Sigmoid colon (tissue), 7 donors: ENCODE data around the gene WRAP73. TPM values are rescaled to one million over a fixed set of nuclear protein-coding genes. Genes with fewer than 3 reads are reported as not detected.

Experiments used
- DNase-seq: peaks from one replicate; pipeline ENCODE4 v3.0.0-alpha.2; 2019
- H3K27ac ChIP-seq, 4 donors: fragments of 200-600 bp; sonication (generic); one replicate each; pipeline ENCODE4 v1.5.1; 2016 to 2019; ENCODE audit warnings: mild to moderate bottlenecking in 1 of 4
- H3K27me3 ChIP-seq, 3 donors: fragments of 200-600 bp; sonication (generic); one replicate each; pipeline ENCODE4 v1.5.1; 2019; ENCODE audit warnings: mild to moderate bottlenecking in 1 of 3
- H3K36me3 ChIP-seq, 4 donors: fragments of 200-600 bp; sonication (generic); one replicate each; pipeline ENCODE4 v1.5.1; 2016 to 2019
- H3K4me1 ChIP-seq, 4 donors: fragments of 200-600 bp; sonication (generic); one replicate each; pipeline ENCODE4 v1.5.1; 2017 to 2019
- H3K4me3 ChIP-seq, 4 donors: fragments of 200-600 bp; sonication (generic); one replicate each; pipeline ENCODE4 v1.5.1; 2017 to 2019; ENCODE audit warnings: mild to moderate bottlenecking in 2 of 4, moderate library complexity in 1 of 4
- H3K9me3 ChIP-seq, 4 donors: fragments of 200-600 bp in 3 of 4; sonication (generic) in 3 of 4; one replicate each; pipeline versions ENCODE4 v1.5.1 to v1.6.1; 2013 to 2019
- EP300 ChIP-seq, 4 donors: sonication (generic); formaldehyde crosslinking; IDR thresholded peaks; one replicate each; pipeline ENCODE4 v1.6.1; 2017; ENCODE audit warnings: antibody characterized with exemption in 4 of 4
- POLR2A ChIP-seq, 2 donors: fragments of 450-650 bp; IDR thresholded peaks; one replicate each; pipeline ENCODE4 v1.6.1; 2016; ENCODE audit warnings: antibody characterized with exemption in 2 of 2, mild to moderate bottlenecking in 2 of 2, moderate library complexity in 2 of 2
- POLR2AphosphoS5 ChIP-seq, 4 donors: sonication (generic); formaldehyde crosslinking; IDR thresholded peaks; one replicate each; pipeline ENCODE4 v1.6.1; 2017; ENCODE audit warnings: antibody characterized with exemption in 4 of 4
- WGBS, 2 donors: extraction: QIAGEN DNeasy Blood & Tissue Kit; methylation state at CpG; one replicate each; pipeline ENCODE4 v1.1.7; 2013; 5-methylcytosine and 5-hydroxymethylcytosine counted together
- intact Hi-C: fragments of 100-400 bp; cut with DNase I; formaldehyde crosslinking; loops from one replicate; pipeline ENCODE4 v1.15.1; 2023
- polyA plus RNA-seq, 3 donors: library from polyadenylated mRNA; stranded (reverse); fragments of 200-250 nt; gene quantifications; one replicate each; pipeline ENCODE4 v1.2.3, GENCODE V29; 2013
- total RNA-seq, 4 donors: library from RNA; depleted of rRNA; stranded (reverse); fragments of >200 nt; gene quantifications; one replicate each; pipeline ENCODE4 v1.1.0, GENCODE V29; 2016
- TF ChIP-seq, protein P1 (sequence below), 4 experiments: fragments of 450-650 bp in 3 of 4; fragments of 200-600 bp in 1 of 4; IDR thresholded peaks; one replicate each; pipeline ENCODE4 v1.5.1; 2016 to 2019; ENCODE audit warnings: antibody characterized with exemption in 4 of 4, mild to moderate bottlenecking in 3 of 4, moderate library complexity in 2 of 4
- donor health status: healthy with polysubstance abuse.
- donor health status: Bipolar disorder and iron deficiency.
- donor health status: healthy.

WRAP73 gene
- total and polyA plus RNA-seq, 7 donors, result 11.4 to 24.2 (median 17.2) TPM

DNA sequence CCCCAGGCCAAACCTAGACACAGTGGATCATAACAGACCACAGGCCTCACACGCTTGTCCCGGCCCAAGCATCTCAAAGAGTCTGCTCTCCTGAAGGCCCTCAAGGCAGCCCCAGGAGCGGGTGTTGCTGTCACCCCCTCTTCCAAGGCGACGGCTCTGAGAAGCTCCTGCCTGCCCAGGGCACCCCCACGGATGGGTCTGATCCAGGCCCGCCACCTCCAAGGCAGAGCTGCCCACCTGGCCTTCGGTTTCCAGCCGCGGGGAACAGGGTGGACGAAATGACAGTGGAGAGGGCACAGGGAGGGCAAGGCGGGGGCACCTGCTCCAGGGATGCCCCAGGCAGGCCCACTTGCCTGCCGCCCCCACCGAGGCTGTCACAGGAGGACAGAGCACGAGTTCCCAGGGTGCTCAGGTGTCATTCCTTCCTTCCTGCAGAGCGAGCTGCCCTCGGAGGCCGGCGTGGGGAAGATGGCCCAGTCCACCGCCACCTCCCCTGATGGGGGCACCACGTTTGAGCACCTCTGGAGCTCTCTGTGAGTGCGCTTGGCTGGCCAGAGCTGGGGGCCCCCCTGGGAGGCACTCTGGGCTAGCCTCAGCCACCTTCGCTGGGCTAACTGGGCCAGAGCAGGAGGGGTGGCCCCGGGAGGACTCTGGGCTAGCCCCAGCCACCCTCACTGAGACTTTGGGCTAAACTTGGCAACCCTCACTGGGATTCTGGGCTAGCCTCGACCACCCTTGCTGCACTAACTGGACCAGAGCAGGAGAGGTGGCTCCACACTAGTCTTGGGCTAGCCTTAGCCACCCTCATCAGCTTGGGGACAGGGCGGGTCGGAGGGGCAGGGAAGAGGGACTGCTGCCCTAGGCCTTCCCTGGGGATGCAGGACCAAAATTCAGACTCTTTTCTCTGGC is 32.2 kb upstream of the WRAP73 start:
- intact Hi-C loops, result no loop called here
- no peak for DNase-seq
- peaks cover 0 to 38% (median 18%) of the 10 kb centered on the region in 3 donors for H3K27me3 ChIP-seq
- WGBS, 2 donors, result 86 to 92% methylated on average over 27 of the region's 27 CpGs
- no peaks in the 10 kb centered on the region for H3K36me3 ChIP-seq
- no peak overlapping the region for H3K27ac ChIP-seq
- TF ChIP-seq EP300 (IDR thresholded peaks at IDR 0.05) (no peak), POLR2AphosphoS5 (IDR thresholded peaks at IDR 0.05) (no peak), POLR2A (IDR thresholded peaks at IDR 0.05) (no peak)
- TF ChIP-seq, protein P1, sequence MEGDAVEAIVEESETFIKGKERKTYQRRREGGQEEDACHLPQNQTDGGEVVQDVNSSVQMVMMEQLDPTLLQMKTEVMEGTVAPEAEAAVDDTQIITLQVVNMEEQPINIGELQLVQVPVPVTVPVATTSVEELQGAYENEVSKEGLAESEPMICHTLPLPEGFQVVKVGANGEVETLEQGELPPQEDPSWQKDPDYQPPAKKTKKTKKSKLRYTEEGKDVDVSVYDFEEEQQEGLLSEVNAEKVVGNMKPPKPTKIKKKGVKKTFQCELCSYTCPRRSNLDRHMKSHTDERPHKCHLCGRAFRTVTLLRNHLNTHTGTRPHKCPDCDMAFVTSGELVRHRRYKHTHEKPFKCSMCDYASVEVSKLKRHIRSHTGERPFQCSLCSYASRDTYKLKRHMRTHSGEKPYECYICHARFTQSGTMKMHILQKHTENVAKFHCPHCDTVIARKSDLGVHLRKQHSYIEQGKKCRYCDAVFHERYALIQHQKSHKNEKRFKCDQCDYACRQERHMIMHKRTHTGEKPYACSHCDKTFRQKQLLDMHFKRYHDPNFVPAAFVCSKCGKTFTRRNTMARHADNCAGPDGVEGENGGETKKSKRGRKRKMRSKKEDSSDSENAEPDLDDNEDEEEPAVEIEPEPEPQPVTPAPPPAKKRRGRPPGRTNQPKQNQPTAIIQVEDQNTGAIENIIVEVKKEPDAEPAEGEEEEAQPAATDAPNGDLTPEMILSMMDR (IDR thresholded peaks at IDR 0.05), result no peak
- no peak overlapping the region for H3K4me3 ChIP-seq
- H3K9me3 ChIP-seq, result no peaks in the 10 kb centered on the region
- peaks cover 0 to 5% (median 2%) of the 10 kb centered on the region in 4 donors for H3K4me1 ChIP-seq

DNA sequence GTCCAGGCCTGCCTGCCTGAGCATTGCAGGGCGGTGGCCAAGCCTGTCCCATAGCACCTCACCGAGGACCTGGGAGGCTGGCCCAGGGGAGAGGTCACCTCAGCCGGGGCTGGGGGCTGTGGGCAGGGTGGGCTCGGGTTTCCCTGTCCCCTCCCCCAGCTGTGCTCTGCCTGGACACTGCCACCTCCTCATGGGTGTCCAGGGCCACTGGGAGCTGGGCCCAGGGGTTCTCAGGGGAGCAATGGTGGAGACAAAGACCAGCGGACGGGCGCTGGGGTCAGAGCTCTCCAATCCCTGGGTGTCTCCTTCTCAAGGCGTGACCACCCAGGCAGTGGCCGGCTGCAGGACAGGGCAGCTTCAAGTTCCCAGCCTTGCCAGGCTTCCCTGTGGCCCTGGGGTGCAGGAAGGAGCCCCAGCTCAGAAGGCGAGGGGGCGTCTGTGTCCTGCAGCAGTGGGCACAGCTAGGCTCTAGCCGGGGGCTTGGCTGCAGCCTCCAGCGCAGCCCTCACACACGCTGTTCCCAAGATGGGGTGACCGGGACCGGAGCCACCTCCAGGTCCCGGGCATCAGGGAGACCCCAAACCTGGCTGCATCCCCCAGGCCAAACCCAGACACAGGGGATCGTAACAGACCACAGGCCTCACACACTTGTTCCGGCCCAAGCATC is 31.5 kb upstream of the WRAP73 start:
- Histone ChIP-seq H3K36me3 (no peaks in the 10 kb centered on the region), H3K9me3 (no peaks in the 10 kb centered on the region), H3K27ac (no peak overlapping the region), H3K4me1 (peaks cover 0 to 5% (median 2%) of the 10 kb centered on the region in 4 donors), H3K4me3 (no peak overlapping the region), H3K27me3 (peaks cover 0 to 38% (median 18%) of the 10 kb centered on the region in 3 donors)
- TF ChIP-seq POLR2AphosphoS5 (IDR thresholded peaks at IDR 0.05) (no peak), POLR2A (IDR thresholded peaks at IDR 0.05) (no peak), EP300 (IDR thresholded peaks at IDR 0.05) (no peak)
- TF ChIP-seq, protein P1 (IDR thresholded peaks at IDR 0.05), result no peak
- DNase-seq, result no peak
- 86 to 91% methylated on average over 19 of the region's 19 CpGs for WGBS, 2 donors
- intact Hi-C loops, result no loop called here

DNA sequence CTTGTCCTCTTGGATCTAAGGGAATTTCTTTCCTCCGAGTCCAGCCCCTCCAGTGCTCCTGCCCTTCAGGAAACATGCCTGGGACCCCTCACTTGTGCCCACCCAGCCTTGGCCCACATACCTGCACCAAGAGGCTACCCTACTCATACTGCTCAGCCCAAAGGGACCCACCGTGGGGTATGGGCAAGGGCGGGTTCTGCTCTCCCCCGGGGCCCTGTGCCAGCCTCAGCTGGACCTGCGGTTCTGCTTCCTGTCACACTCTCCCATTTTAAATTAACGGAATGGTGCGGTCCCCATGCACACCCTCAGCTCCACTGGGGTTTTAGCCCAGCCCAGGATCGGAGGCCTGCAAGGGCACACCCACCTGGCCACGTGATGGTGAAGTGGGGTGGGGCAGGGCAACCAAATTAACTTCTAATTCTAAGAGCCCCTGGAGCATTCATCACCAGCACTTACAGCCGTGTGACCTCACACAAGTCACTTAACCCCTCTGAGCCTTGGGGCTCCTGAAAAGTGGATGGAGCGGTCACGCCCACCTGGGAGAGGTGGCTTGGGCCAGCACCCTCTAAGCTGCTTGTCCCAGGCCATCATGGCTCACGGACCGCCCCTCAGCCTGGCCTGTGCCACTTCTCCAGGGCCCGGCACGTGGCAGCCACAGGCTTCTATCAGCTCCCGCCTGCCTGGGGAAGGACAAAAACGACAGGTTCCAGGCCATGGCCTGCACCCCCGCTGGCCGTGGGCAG is 30.8 kb upstream of the WRAP73 start:
- Histone ChIP-seq H3K9me3 (no peaks in the 10 kb centered on the region), H3K27me3 (peaks cover 0 to 34% (median 18%) of the 10 kb centered on the region in 3 donors), H3K27ac (no peak overlapping the region), H3K4me1 (peaks cover 0 to 5% (median 2%) of the 10 kb centered on the region in 4 donors), H3K4me3 (no peak overlapping the region), H3K36me3 (no peaks in the 10 kb centered on the region)
- WGBS, 2 donors, result 54 to 80% methylated on average over 20 of the region's 20 CpGs
- TF ChIP-seq POLR2A (IDR thresholded peaks at IDR 0.05), result no peak
- TF ChIP-seq POLR2AphosphoS5 (IDR thresholded peaks at IDR 0.05), result no peak
- DNase-seq, result no peak
- intact Hi-C loops, result no loop called here

DNA sequence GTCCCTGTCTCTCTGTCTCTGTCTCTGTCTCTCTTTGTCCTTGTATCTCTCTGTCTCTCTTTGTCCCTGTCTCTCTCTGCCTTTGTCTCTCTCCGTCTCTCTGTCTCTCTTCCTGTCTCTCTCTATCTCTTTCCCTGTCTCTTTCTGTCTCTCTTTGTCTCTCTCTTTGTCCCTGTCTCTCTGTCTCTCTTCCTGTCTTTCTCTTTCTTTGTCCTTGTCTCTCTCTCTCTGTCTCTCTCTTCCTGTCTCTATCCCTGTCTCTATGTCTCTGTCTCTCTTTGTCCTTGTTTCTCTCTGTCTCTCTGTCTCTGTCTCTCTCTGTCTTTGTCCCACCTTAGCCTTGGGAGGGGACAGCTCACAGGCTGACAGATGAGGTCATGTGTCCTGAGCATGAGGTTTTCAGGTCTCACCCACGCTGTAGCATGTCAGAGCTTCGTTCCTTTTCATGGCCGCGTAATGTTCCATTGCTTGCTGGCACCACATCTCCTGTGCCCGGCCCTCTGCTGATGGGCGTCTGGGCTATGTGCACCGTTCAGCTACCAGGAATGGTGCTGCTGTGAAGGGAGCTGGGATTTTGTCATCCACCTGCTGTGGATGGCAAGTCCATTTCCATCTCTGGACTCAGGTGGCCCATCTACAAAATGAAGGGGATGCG is 30.0 kb upstream of the WRAP73 start:
- H3K36me3 ChIP-seq, result no peaks in the 10 kb centered on the region
- intact Hi-C loops, result no loop called here
- TF ChIP-seq POLR2AphosphoS5 (IDR thresholded peaks at IDR 0.05), result no peak
- no peak for TF ChIP-seq EP300 (IDR thresholded peaks at IDR 0.05)
- no peak for TF ChIP-seq POLR2A (IDR thresholded peaks at IDR 0.05)
- TF ChIP-seq, protein P1 (IDR thresholded peaks at IDR 0.05), result no peak
- H3K4me3 ChIP-seq, result no peak overlapping the region
- H3K27me3 ChIP-seq, result peaks cover 0 to 27% (median 18%) of the 10 kb centered on the region in 3 donors
- H3K9me3 ChIP-seq, result no peaks in the 10 kb centered on the region
- H3K27ac ChIP-seq, result no peak overlapping the region
- 94 to 96% methylated on average over 9 of the region's 9 CpGs for WGBS, 2 donors
- no peak for DNase-seq
- H3K4me1 ChIP-seq, result peaks cover 0 to 5% (median 2%) of the 10 kb centered on the region in 4 donors
